Thymus (tissue), 11 donors: ENCODE measurements around the gene ITPKA. TPM values are rescaled to one million over a fixed set of nuclear protein-coding genes. Genes with fewer than 3 reads are reported as not detected.

Source experiments
- DNase-seq, 9 donors: peaks; one replicate each; pipeline ENCODE4 v3.0.0-alpha.2; 2013; ENCODE audit warnings: low spot score in 9 of 9, low read depth in 6 of 9, missing footprints in 1 of 9
- H3K27ac ChIP-seq, 2 donors: one replicate each; pipeline ENCODE4 v1.5.1; 2013; ENCODE audit warnings: control low read depth in 1 of 2, low read depth in 1 of 2, low read length in 1 of 2, mild to moderate bottlenecking in 1 of 2, moderate library complexity in 1 of 2
- H3K27me3 ChIP-seq, 2 donors: one replicate each; pipeline ENCODE4 v1.5.1; 2013; ENCODE audit warnings: low read length in 1 of 2; ENCODE audit not compliant: control insufficient read depth in 2 of 2, insufficient read depth in 1 of 2
- H3K36me3 ChIP-seq, 2 donors: one replicate each; pipeline ENCODE4 v1.5.1; 2013; ENCODE audit warnings: low read length in 1 of 2, mild to moderate bottlenecking in 1 of 2, moderate library complexity in 1 of 2; ENCODE audit not compliant: control insufficient read depth in 2 of 2, insufficient read depth in 2 of 2
- H3K4me1 ChIP-seq, 2 donors: one replicate each; pipeline ENCODE4 v1.5.1; 2013; ENCODE audit warnings: low read length in 2 of 2; ENCODE audit not compliant: control insufficient read depth in 2 of 2, insufficient read depth in 2 of 2
- H3K4me3 ChIP-seq, 2 donors: one replicate each; pipeline ENCODE4 v1.5.1; 2013; ENCODE audit warnings: low read length in 2 of 2, control low read depth in 1 of 2, mild to moderate bottlenecking in 1 of 2
- H3K9me3 ChIP-seq, 2 donors: one replicate each; pipeline ENCODE4 v1.5.1; 2013; ENCODE audit warnings: low read length in 1 of 2, mild to moderate bottlenecking in 1 of 2; ENCODE audit not compliant: control insufficient read depth in 2 of 2, insufficient read depth in 1 of 2
- WGBS: extraction: QIAGEN DNeasy Blood & Tissue Kit; methylation state at CpG from one replicate; pipeline ENCODE4 v1.1.7; 2013; 5-methylcytosine and 5-hydroxymethylcytosine counted together
- polyA plus RNA-seq: library from polyadenylated mRNA; stranded (reverse); fragments of 200-250 nt; gene quantifications from one replicate; pipeline ENCODE4 v1.2.3, GENCODE V29; 2013
- total RNA-seq: library from RNA; stranded (reverse); fragments of 120-200 nt; gene quantifications from one replicate; pipeline ENCODE4 v1.2.4, GENCODE V29; 2013
- donor health status: healthy.

Gene ITPKA
- total and polyA plus RNA-seq, 2 donors = 0.24 to 0.66 TPM

- Histone ChIP-seq H3K27ac (peak overlapping the region in 1 of 2 donors; percentile 4), H3K4me3 (peak overlapping the region; percentile 56 to 91), H3K9me3 (no peaks in the 10 kb centered on the region), H3K4me1 (peaks cover 0 to 8% of the 10 kb centered on the region in 2 donors), H3K27me3 (no peaks in the 10 kb centered on the region), H3K36me3 (no peaks in the 10 kb centered on the region)
- DNase-seq = no peak
- WGBS = 11% methylated on average over 8 of the region's 8 CpGs
These were observed 49.8 kb downstream of the ITPKA start for GRCh38 chr15:41543521-41543870.

- H3K27ac ChIP-seq = no peak overlapping the region
- peaks cover 0 to 8% of the 10 kb centered on the region in 2 donors for H3K4me1 ChIP-seq
- no peaks in the 10 kb centered on the region for H3K9me3 ChIP-seq
- no peaks in the 10 kb centered on the region for H3K27me3 ChIP-seq
- WGBS = 89% methylated on average over 15 of the region's 15 CpGs
- DNase-seq = no peak
- no peak overlapping the region for H3K4me3 ChIP-seq
- no peaks in the 10 kb centered on the region for H3K36me3 ChIP-seq
These were observed 51.0 kb downstream of the ITPKA start for GRCh38 chr15:41544650-41545015.

GRCh38 chr15:41545218-41545617 lies 51.5 kb downstream of the ITPKA start:
- Histone ChIP-seq H3K36me3 (no peaks in the 10 kb centered on the region), H3K27me3 (no peaks in the 10 kb centered on the region), H3K9me3 (no peaks in the 10 kb centered on the region), H3K4me3 (no peak overlapping the region), H3K27ac (no peak overlapping the region), H3K4me1 (peaks cover 0 to 8% of the 10 kb centered on the region in 2 donors)
- no peak for DNase-seq
- 96% methylated on average over 3 of the region's 3 CpGs for WGBS

GRCh38 chr15:41546851-41547786 lies 53.4 kb downstream of the ITPKA start:
- H3K27ac ChIP-seq = no peak overlapping the region
- WGBS = 94% methylated on average over 13 of the region's 13 CpGs

GRCh38 chr15:41550066-41550775 lies 56.5 kb downstream of the ITPKA start:
- Histone ChIP-seq H3K27me3 (peaks cover 0 to 5% of the 10 kb centered on the region in 2 donors), H3K9me3 (no peaks in the 10 kb centered on the region), H3K27ac (no peak overlapping the region), H3K36me3 (no peaks in the 10 kb centered on the region), H3K4me1 (no peaks in the 10 kb centered on the region), H3K4me3 (no peak overlapping the region)
- no peak for DNase-seq
- WGBS = 97% methylated on average over 9 of the region's 9 CpGs

More at GRCh38 chr15:41546851-41547786, 53.4 kb downstream of the ITPKA start:
- no peaks in the 10 kb centered on the region for H3K27me3 ChIP-seq
- H3K9me3 ChIP-seq = no peaks in the 10 kb centered on the region
- no peaks in the 10 kb centered on the region for H3K36me3 ChIP-seq
- H3K4me1 ChIP-seq = peaks cover 0 to 8% of the 10 kb centered on the region in 2 donors
- DNase-seq = no peak
- H3K4me3 ChIP-seq = no peak overlapping the region

Other genes with a start within 250 kb of the ITPKA start
- 19.5 TPM for gene OIP5, start 161.3 kb upstream of the ITPKA start, total RNA-seq
- 2.4 TPM for gene OIP5, start 161.3 kb upstream of the ITPKA start, polyA plus RNA-seq
- 152 TPM for gene NUSAP1, start 161.0 kb upstream of the ITPKA start, total RNA-seq
- gene NUSAP1, start 161.0 kb upstream of the ITPKA start, polyA plus RNA-seq = 14.0 TPM
- 19.7 TPM for gene NDUFAF1, start 91.4 kb upstream of the ITPKA start, total RNA-seq
- gene NDUFAF1, start 91.4 kb upstream of the ITPKA start, polyA plus RNA-seq = 19.5 TPM
- 15.3 TPM for gene RTF1, start 76.8 kb upstream of the ITPKA start, total RNA-seq
- 19.0 TPM for gene RTF1, start 76.8 kb upstream of the ITPKA start, polyA plus RNA-seq
- gene LTK, start 20.0 kb downstream of the ITPKA start, total RNA-seq = 0.14 TPM
- gene LTK, start 20.0 kb downstream of the ITPKA start, polyA plus RNA-seq = 0.66 TPM
- gene RPAP1, start 50.4 kb downstream of the ITPKA start, total RNA-seq = 6.7 TPM
- gene RPAP1, start 50.4 kb downstream of the ITPKA start, polyA plus RNA-seq = 11.5 TPM
- 1.3 TPM for gene TYRO3, start 65.3 kb downstream of the ITPKA start, total RNA-seq
- 1.5 TPM for gene TYRO3, start 65.3 kb downstream of the ITPKA start, polyA plus RNA-seq
- gene MGA, start 166.5 kb downstream of the ITPKA start, total RNA-seq = 42.7 TPM
- 5.2 TPM for gene MGA, start 166.5 kb downstream of the ITPKA start, polyA plus RNA-seq